Mesothelial cell of epicardium (in vitro differentiated cells): ENCODE data around the gene IARS1. TPM values are rescaled to one million over a fixed set of nuclear protein-coding genes. Genes with fewer than 3 reads are reported as not detected.

Source experiments
- DNase-seq, 2 experiments: peaks; one replicate each; pipeline ENCODE4 v3.0.0; 2021; ENCODE audit warnings: low spot score in 2 of 2; ENCODE audit not compliant: unreplicated experiment in 2 of 2
- H3K27ac Mint-ChIP-seq: 2 replicates; pipeline ENCODE4 v1.8.0; 2021; ENCODE audit warnings: mixed read lengths
- H3K27me3 Mint-ChIP-seq: 2 replicates; pipeline ENCODE4 v1.8.0; 2021; ENCODE audit warnings: low read depth, mixed read lengths
- H3K36me3 Mint-ChIP-seq: 2 replicates; pipeline ENCODE4 v1.8.0; 2021; ENCODE audit warnings: mixed read lengths
- H3K4me1 Mint-ChIP-seq: 2 replicates; pipeline ENCODE4 v1.8.0; 2021; ENCODE audit warnings: mixed read lengths
- H3K4me3 Mint-ChIP-seq: 2 replicates; pipeline ENCODE4 v1.8.0; 2021; ENCODE audit warnings: mild to moderate bottlenecking, moderate library complexity, mixed read lengths
- H3K9me3 Mint-ChIP-seq: 2 replicates; pipeline ENCODE4 v1.8.0; 2021; ENCODE audit warnings: mixed read lengths
- total RNA-seq: library from RNA; stranded (reverse); gene quantifications from 3 replicates; pipeline ENCODE4 v1.2.1, GENCODE V29; 2021
- TF ChIP-seq, protein P1 (sequence below): fragments of 200-600 bp; sonication (generic); IDR thresholded peaks from one replicate; pipeline ENCODE4 v1.5.0; 2021; ENCODE audit warnings: antibody characterized with exemption; ENCODE audit not compliant: unreplicated experiment

Gene IARS1
- total RNA-seq, 1 donor from 2014 or later: 117 TPM

DNA sequence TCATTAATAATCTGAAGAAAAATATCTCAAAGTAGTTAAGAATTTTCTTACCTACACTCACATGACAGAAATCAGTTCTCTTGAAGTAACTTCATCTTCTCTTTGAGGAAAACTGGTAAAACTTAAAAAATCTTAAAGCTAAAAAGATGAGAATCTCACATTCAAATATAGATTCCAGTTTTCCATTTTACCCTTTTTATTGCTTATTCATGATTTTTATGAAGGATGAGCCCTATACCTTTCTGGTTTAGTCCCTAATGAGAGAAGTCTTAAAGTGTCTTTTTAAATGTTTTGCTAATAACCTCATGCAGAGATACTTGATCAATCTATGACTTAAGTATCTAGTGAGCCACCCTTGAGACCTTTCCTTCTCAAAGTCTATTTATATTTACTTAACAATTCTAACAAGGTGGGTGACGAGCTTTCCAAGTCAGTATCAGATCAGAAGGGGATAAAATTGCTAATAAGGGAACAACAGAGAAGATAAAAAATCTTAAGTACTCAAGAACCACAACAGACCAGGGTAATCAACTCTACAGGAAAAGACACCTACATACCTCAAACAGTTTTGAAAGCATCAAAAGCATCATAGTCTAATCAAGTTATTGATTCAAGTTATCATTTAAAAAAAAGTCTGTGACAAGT, 2.6 kb downstream of the IARS1 start:
- Mint-ChIP-seq H3K4me1 (peaks cover 36% of the 10 kb centered on the region), H3K4me3 (no peak overlapping the region), H3K9me3 (peaks cover 6% of the 10 kb centered on the region), H3K36me3 (peaks cover 25% of the 10 kb centered on the region), H3K27ac (no peak overlapping the region), H3K27me3 (no peaks in the 10 kb centered on the region)
- TF ChIP-seq, protein P1, sequence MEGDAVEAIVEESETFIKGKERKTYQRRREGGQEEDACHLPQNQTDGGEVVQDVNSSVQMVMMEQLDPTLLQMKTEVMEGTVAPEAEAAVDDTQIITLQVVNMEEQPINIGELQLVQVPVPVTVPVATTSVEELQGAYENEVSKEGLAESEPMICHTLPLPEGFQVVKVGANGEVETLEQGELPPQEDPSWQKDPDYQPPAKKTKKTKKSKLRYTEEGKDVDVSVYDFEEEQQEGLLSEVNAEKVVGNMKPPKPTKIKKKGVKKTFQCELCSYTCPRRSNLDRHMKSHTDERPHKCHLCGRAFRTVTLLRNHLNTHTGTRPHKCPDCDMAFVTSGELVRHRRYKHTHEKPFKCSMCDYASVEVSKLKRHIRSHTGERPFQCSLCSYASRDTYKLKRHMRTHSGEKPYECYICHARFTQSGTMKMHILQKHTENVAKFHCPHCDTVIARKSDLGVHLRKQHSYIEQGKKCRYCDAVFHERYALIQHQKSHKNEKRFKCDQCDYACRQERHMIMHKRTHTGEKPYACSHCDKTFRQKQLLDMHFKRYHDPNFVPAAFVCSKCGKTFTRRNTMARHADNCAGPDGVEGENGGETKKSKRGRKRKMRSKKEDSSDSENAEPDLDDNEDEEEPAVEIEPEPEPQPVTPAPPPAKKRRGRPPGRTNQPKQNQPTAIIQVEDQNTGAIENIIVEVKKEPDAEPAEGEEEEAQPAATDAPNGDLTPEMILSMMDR: no peak
- no peak for DNase-seq

DNA sequence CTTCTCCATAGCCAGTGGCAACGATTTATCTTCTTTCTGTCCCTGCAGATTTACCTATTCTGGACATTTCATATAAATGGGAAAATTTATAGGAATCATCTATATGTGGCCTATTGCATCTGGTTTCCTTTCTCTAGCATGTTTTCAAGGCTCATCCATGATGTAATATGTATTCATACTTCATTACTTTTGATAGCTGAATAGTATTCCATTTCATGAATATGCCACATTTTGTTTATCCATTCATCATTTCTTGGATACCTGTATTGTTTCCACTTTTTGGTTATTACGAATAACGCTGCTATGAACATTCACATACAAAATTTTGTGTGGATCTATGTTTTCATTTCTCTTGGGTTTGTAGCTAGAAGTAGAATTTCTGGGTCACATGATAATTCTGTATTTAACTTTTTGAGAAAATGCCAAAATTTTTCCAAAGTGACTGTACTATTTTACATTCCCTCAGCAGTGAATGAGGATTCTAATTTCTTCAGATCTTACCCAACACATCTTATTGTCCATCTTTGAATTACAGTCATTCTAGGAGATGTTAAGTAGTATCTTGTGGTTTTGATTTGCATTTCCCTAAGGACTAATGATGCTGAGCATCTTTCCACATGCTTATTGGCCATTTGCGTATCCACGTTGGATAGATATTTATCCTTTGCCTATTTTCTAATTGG, 3.6 kb downstream of the IARS1 start:
- H3K4me3 Mint-ChIP-seq: no peak overlapping the region
- H3K27me3 Mint-ChIP-seq: no peaks in the 10 kb centered on the region
- H3K36me3 Mint-ChIP-seq: peaks cover 32% of the 10 kb centered on the region
- TF ChIP-seq, protein P1: no peak
- no peak for DNase-seq
- H3K27ac Mint-ChIP-seq: no peak overlapping the region
- H3K9me3 Mint-ChIP-seq: peaks cover 6% of the 10 kb centered on the region
- H3K4me1 Mint-ChIP-seq: peaks cover 27% of the 10 kb centered on the region

DNA sequence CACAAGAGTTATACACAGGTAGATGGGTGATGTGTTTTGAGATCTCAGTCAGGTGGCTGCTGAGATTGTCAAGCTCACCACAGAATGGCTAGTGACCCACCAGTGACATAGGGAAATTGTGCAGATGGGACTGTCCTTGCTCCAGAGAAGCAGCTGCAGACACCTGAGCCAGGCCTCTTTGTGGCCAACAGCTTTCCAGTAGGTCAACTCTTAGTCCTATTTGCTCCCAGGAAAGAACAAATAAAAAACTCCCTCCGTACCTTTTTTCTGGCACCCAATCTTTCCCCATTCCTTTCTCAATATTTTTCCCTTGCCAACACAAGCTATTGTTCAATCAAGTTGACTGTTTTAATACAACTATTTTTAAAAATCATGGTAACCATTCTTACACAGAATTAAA, 14.2 kb downstream of the IARS1 start:
- TF ChIP-seq, protein P1: no peak
- Mint-ChIP-seq H3K4me3 (no peak overlapping the region), H3K4me1 (no peaks in the 10 kb centered on the region), H3K9me3 (no peaks in the 10 kb centered on the region), H3K27me3 (no peaks in the 10 kb centered on the region), H3K36me3 (peaks cover 51% of the 10 kb centered on the region), H3K27ac (no peak overlapping the region)
- DNase-seq: no peak

DNA sequence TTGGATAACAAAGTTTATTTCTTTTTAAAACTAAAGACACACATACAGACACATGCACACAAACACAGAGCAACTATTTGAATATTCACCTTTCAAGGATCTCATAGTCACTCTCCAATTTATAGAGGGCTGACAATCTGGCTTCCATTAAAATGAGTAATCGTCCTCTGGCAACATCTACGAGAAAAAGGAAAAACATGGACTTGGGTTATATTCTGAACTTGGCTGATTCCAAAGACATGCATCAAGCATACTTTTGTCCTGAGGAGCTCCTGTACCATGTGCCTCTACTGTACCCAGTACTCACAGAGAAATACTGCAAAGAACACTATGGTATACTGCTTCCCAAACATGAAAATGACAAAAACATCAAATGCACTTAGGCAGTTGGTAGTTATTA, 15.4 kb downstream of the IARS1 start:
- no peak for DNase-seq
- TF ChIP-seq, protein P1: no peak
- Mint-ChIP-seq H3K9me3 (no peaks in the 10 kb centered on the region), H3K27me3 (no peaks in the 10 kb centered on the region), H3K4me1 (no peaks in the 10 kb centered on the region), H3K27ac (no peak overlapping the region), H3K4me3 (no peak overlapping the region), H3K36me3 (peaks cover 56% of the 10 kb centered on the region)

DNA sequence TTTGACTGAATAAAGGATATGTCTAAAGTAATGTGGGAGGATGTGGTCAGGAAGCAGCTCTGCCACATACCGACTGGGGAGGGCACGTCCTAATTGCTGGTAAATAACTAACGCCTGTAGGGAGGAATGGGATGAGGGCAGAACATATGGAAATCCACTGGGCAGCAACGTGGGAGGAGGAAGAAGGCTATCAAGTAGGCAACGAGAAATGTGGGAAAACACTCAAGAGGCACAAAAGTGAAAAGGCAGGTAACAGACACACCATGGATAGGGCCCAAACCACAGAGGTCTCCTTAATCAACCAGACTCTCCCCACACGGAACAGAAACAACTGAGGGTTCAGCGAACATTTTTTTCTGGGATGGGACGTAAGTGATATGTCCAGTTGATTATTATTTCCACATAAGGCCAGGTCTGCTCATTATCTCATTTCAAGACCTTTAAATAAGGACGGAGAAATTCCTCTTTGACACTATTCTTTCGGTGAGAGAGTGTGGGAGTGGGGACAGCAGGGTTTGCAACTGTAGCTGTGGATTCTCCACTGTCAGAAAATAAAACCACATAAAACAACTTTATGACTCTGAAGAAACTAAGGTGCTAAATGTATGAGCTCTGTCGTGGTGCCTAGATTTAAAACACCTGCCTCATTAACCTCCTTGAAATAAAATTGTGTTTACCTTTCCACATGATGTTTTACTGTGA, 17.0 kb downstream of the IARS1 start:
- TF ChIP-seq, protein P1: no peak
- Mint-ChIP-seq H3K36me3 (peaks cover 59% of the 10 kb centered on the region), H3K9me3 (no peaks in the 10 kb centered on the region), H3K4me1 (no peaks in the 10 kb centered on the region), H3K4me3 (no peak overlapping the region), H3K27ac (no peak overlapping the region), H3K27me3 (no peaks in the 10 kb centered on the region)
- no peak for DNase-seq
